Jurkat, Clone E6-1 (cell line): ENCODE data around the gene ZNF135. TPM values are rescaled to one million over a fixed set of nuclear protein-coding genes. Genes with fewer than 3 reads are reported as not detected.

Source experiments
- DNase-seq: peaks from one replicate; pipeline ENCODE4 v3.0.0-alpha.2; 2011; ENCODE audit warnings: low read depth, low spot score
- H3K4me3 ChIP-seq: 2 replicates; pipeline ENCODE4 v1.5.1; 2011; ENCODE audit warnings: mild to moderate bottlenecking, low read length, control low read depth, moderate library complexity
- polyA plus RNA-seq: library from polyadenylated mRNA; unstranded; fragments of >200 nt; gene quantifications from one replicate; pipeline ENCODE4 v1.2.1, GENCODE V29; 2012; ENCODE audit warnings: missing spikeins; ENCODE audit not compliant: insufficient read length, insufficient read depth

Gene ZNF135
- not detected for polyA plus RNA-seq

GRCh38 chr19:58059003-58059670 lies at the start of gene ZNF135:
TSS of gene ZNF135 (plus strand) at chr19:58059282. CDS start at chr19:58060003, 721 bp downstream.
- no peak within 1 kb of the TSS for H3K4me3 ChIP-seq
- no peak for DNase-seq

DNA sequence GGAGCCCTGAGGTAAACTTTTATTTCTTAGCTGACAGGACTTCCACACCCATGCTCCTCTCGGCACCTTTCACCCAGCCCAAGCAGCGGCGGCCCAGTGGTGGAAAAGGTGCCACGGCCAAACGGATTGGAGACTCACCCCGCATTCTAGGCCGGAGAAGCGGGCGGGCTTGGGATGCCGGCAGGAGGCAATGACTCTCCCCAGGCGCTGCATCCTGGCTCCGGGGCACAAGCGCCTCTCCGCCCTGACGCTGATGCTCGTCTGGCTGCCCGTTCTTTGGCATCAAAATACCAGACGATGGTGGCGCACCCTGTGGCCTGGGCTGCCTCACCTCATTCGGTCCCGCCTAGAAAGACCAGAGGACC lies 49.8 kb upstream of the ZNF135 start:
- no peak overlapping the region for H3K4me3 ChIP-seq
- DNase-seq, result no peak

GRCh38 chr19:58009666-58010301 lies 49.3 kb upstream of the ZNF135 start:
- no peak overlapping the region for H3K4me3 ChIP-seq
- no peak for DNase-seq

GRCh38 chr19:58010507-58010906 lies 48.6 kb upstream of the ZNF135 start:
- no peak for DNase-seq
- H3K4me3 ChIP-seq, result no peak overlapping the region

DNA sequence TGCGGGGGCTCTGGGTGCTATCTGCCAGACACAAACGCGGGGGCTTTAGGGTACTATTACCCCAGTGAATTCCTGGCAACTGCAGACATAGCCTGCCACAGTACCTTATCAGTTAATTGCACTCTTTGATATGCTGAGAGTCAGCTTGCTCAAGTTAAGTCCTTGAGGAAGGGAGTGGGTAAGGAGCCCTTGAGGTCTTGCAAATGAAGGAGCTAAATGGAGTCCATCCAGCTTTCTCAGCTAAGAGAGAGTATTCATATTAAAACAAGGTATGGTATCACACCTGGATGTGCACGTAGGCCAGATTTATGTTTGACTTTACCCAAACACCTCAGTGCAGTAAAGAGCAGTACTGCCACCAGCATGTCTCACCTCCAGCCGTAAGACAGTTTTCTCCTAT lies 44.9 kb upstream of the ZNF135 start:
- no peak overlapping the region for H3K4me3 ChIP-seq
- DNase-seq, result no peak

- H3K4me3 ChIP-seq, result no peak overlapping the region
- no peak for DNase-seq
Observed at GRCh38 chr19:58020129-58020528, 39.0 kb upstream of the ZNF135 start.

GRCh38 chr19:58021541-58022282 lies 37.4 kb upstream of the ZNF135 start:
- H3K4me3 ChIP-seq, result no peak overlapping the region
- peak; percentile 4 for DNase-seq

- no peak for DNase-seq
- no peak overlapping the region for H3K4me3 ChIP-seq
Observed at GRCh38 chr19:58022283-58022660, 36.8 kb upstream of the ZNF135 start.

DNA sequence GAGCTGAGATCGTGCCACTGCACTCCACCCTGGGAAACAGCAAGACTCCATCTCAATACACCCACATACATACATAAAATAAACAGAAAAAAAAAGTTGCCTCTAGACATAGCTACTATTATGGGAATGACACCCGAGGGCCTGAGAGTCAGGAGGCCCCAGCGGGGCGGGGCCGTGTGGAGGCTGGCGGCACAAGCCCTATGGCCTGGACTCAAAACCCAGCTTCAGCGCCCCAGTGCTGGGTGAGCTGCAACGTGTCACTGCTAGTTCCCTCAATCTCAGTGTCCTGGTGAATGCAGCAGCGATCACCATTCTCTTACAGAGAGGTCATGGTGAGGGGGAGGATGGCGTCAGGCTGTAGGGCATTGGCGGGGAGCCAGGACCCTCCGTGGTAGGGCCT lies 34.4 kb upstream of the ZNF135 start:
- no peak for DNase-seq

GRCh38 chr19:58033741-58034476 lies 25.2 kb upstream of the ZNF135 start, which contains the start of gene ZSCAN1:
TSS of gene ZSCAN1 (plus strand) at chr19:58034025. CDS start at chr19:58037837, 3,812 bp downstream.
- no peak within 1 kb of the TSS for H3K4me3 ChIP-seq
- no peak for DNase-seq

More for the DNA sequence above, 34.4 kb upstream of the ZNF135 start:
- H3K4me3 ChIP-seq, result no peak overlapping the region

DNA sequence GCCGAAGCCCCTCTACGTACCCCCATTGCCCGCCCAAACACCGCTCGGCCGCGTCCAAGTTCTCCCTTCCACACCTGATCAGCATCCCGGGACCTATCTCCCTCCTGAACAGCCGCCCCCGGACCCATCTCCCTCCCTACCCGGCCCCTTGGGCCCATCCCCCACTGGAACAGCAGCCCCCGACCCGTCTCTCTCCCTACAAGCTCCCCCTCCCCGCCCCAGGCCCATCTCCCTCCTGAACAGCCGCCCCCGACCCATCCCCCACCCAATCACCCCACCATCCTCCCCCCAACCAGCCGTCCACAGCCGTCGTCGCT lies 24.6 kb upstream of the ZNF135 start:
- H3K4me3 ChIP-seq, result no peak overlapping the region
- DNase-seq, result no peak

GRCh38 chr19:58035863-58036262 lies 23.2 kb upstream of the ZNF135 start:
- DNase-seq, result no peak

DNA sequence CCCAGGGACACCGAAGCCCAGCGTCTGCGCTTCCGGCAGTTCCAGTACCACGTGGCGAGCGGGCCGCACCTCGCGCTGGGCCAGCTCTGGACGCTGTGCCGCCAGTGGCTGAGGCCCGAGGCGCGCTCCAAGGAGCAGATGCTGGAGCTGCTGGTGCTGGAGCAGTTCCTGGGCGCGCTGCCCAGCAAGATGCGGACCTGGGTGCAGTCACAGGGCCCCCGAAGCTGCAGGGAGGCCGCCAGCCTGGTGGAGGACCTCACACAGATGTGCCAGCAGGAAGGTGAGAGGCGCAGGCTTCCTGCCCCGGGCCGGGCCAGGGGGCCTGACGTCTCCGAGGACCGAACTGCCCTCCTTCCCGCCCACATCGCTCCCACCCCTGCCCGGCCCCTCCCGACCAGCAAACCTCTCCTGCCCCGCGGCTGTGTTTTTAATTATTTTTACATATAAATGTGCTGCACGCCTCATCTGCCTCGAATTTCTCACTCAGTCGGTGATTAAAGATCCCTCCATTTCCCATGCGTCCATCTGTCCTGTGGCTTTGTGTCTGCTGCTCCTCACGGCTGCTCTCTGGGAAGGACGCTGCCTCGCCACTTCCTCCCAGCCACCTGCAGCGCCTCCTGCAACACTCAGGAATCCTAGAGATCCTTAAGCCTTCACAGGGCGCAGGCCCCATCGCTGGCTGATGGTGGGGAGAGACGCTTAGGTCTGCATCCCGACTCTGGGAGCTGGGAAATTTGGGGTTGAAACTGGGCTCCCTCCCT lies 21.0 kb upstream of the ZNF135 start:
- H3K4me3 ChIP-seq, result no peak overlapping the region
- DNase-seq, result no peak

More at GRCh38 chr19:58035863-58036262, 23.2 kb upstream of the ZNF135 start:
- H3K4me3 ChIP-seq, result no peak overlapping the region

GRCh38 chr19:58038688-58039204 lies 20.3 kb upstream of the ZNF135 start:
- no peak for DNase-seq
- no peak overlapping the region for H3K4me3 ChIP-seq

DNA sequence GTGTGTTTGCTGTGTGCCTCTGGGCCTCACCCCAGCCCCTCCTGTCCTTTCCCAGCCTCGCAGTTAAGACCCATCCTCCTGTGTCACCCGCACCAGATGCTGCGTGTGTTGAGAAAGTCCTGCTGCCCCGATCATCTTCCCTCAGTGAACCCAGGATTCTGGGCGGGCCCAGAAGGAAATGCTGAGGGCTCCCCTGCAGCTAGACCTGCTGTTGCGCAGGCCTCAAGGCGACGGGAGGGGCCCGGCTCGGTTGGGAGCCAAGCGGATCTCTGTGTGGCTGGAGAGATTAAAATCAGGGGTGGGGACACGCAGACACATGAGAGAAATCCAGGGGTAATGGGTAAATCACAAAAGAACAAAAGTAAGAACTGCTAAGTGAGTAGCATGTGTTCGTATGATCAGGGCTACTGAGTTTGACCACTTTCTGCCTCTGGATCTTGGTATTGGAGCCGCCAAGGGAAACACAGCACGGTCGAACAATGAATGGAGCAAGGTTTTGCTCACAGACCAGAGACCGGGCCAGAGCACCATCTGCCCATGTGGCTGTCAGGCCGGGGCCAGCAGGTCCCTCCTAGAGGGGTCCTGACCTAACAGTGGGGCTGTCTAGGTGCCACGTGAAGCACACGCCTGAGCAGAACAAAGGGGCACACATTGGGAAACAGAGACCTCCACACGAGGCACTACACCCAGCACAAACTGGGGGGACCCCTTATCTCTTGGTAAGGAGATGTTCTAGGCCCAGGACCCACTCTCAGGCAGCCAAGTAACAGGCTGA lies 18.1 kb upstream of the ZNF135 start:
- DNase-seq, result no peak

GRCh38 chr19:58042495-58043340 lies 16.4 kb upstream of the ZNF135 start:
- no peak for DNase-seq
- no peak overlapping the region for H3K4me3 ChIP-seq

More for the DNA sequence above, 18.1 kb upstream of the ZNF135 start:
- H3K4me3 ChIP-seq, result no peak overlapping the region

DNA sequence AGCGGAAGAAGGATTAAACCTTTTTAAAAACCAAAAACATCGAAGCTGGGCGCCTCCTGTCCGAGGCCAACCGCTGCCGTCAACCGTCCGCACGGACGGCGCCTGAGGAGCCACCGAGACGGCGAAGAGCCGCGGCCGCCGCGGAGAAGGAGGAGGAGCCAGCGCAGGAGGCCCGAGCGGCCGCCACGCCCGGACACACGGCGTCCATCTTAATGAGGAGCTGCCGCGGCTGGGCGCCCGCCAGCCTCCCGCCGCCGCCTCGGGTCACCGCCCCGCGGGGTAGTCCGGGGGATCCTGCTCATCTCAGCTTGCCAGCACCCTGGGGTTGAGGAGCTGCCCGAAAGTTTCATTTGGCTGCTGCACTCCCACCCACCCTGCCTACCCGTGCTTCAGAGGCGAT lies 14.7 kb upstream of the ZNF135 start:
- DNase-seq, result no peak
- H3K4me3 ChIP-seq, result no peak overlapping the region
